GM18526 (cell line): ENCODE data around the gene TSHR.

ENCODE experiments used
- POLR2A ChIP-seq: IDR thresholded peaks from 3 replicates; pipeline ENCODE4 v1.6.1; 2011; ENCODE audit not compliant: insufficient read length; ENCODE audit errors: extremely low read depth

TSHR gene

GRCh38 chr14:81091139-81091538 is 135.7 kb downstream of the TSHR start:
- no peak for TF ChIP-seq POLR2A

- no peak for TF ChIP-seq POLR2A
These were observed 136.2 kb downstream of the TSHR start for GRCh38 chr14:81091660-81092059.

GRCh38 chr14:81093651-81094050 is 138.2 kb downstream of the TSHR start:
- TF ChIP-seq POLR2A = no peak

- TF ChIP-seq POLR2A = no peak
These were observed 140.1 kb downstream of the TSHR start for GRCh38 chr14:81095539-81095938.

DNA sequence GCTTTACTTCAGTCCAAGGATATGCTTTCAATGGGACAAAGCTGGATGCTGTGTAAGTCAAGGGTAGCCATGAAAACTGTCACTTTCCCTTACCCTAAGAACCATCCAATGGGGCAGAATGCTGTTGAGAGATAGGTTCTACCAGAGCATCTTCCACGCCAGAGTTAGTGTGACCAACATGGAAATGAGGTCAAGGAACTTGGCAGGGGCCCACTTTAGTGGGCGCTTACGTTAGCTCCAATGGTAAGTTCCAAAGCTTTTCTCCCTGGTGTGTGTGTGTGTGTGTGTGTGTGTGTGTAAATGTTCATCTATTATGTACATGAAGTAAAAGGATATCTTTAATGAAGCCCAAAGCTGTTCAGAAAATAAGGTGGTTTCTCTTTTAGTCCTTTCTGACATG is 141.2 kb downstream of the TSHR start:
- no peak for TF ChIP-seq POLR2A

DNA sequence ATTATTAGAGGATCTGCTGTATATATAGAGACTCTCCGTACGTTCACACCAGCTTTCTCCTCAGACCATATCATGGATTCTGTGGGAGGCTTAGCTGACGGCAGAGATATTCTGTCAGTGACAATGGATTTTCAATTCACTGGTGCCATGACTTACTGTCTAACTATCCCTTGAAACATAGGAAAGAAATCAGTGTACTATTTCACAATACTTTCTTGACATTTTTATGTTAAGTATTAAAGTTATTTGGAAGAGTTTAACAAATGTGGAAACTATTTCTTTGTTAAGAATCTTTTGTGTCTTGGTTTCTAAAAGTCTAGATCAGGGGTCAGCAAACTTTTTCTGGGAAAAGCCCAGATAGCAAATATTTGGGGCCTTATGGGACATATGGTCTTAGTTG is 146.8 kb downstream of the TSHR start:
- no peak for TF ChIP-seq POLR2A

- no peak for TF ChIP-seq POLR2A
These were observed 148.0 kb downstream of the TSHR start for GRCh38 chr14:81103443-81103842.

GRCh38 chr14:81105378-81105777 is 150.0 kb downstream of the TSHR start:
- TF ChIP-seq POLR2A = no peak

DNA sequence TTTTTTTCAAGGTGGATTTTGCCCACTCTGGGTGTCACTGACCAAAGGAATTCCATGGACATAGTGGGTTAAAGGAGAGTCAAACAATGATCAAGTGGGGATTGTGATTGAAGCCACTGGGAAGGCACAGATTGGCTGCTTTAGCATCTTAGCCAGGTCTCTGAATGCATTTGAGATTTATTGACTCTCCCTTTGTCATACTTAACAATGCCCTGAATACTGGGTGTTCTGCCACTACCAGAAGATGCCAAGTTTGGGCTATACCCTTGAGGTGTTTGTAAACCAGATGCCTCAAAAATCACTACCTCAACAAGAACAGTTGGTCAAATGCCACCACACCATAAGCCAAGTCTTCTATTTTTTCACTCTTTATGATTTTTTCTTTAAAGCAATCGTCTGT is 150.5 kb downstream of the TSHR start:
- TF ChIP-seq POLR2A = no peak

DNA sequence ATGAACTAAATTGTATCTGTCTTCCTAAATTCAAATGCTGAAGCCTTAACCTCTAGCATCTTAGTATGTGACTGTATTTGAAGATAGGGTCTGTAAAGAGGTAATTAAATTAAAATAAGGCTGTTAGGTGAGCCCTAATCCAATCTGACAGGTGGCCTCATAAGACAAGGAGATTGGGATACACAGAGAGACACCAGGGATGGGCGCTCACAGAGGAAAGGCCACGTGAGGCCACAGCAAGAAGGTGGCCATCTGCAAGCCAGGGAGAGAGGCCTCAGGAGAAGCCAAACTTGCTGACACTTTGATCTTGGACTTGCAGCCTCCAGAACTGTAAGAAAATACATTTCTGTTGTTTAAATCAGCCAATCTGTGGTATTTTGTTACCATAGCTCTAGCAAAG is 154.8 kb downstream of the TSHR start:
- TF ChIP-seq POLR2A = no peak

DNA sequence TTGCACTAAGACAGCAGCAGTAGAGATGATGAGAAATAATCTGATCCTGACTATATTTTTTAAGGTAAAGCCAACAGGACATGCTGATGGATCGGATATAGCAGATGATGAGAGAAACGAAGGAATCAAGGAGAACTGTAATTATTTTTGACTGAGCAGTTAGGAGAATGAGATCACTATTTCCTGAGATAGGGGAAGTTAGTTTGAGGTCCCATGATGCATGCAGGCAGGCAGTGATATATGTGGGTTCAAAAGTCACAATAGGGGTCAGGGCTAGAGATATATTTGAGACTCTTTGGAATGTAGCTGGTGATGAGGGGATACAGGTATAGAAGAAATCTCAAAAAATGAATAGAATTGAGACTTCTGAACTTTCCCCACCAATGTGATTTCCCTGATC is 157.8 kb downstream of the TSHR start:
- no peak for TF ChIP-seq POLR2A

DNA sequence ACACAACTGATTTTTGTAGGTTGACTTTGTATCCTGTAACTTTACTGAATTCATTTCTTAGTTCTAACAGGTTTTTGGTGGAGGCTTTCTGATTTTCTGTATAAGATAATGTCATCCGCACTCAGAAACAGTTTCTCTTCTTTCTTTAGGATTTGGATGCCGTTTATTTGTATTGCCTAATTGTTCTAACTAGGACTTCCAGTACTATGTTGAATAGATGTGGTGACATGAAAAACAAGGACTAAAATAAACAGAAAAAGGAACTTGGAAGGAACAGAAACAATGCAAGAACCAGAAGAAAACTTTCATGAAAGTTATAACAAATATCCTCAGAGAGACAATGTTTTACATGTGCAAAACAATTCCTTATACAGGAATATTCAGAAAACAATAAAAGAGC is 165.1 kb downstream of the TSHR start:
- no peak for TF ChIP-seq POLR2A

DNA sequence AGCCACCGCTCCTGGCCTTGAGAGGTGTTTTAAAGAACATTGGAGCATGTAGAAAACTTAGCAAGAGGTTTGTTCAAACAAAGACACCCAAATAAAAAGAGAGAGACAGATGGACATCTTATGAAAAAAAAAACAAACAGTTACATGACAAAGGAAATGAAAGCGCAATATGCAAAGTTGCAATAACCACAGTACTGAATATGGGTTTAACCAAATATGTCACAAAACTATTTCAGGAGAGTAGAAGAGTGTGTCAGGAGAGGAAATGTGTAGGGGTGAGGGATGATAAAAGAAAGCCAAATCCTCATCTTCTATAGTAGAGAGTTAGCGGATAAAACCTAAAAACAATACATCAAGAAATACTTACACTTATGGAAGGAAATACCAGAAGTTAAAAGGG is 166.9 kb downstream of the TSHR start:
- no peak for TF ChIP-seq POLR2A

- TF ChIP-seq POLR2A = no peak
These were observed 168.4 kb downstream of the TSHR start for GRCh38 chr14:81123811-81124210.

GRCh38 chr14:81125536-81125935 is 170.1 kb downstream of the TSHR start:
- TF ChIP-seq POLR2A = no peak

DNA sequence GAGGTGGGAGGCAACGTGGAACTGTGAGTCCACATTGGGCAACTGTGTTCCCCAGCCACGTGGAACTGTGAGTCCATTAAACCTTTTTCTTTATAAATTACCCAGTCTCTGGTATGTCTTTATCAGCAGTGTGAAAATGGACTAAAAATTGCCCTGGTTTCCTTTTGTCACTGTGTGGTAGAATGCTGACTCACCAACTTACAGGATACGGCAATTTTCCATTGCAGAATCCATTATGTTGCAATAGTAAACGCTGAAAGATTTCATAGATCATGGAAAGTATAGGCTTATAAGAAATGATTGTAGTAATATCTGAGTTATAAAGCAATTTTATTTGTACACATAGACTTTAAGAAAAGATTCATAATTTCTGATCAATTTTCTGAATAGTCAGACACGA is 172.4 kb downstream of the TSHR start:
- TF ChIP-seq POLR2A = no peak

- TF ChIP-seq POLR2A = no peak
These were observed 173.8 kb downstream of the TSHR start for GRCh38 chr14:81129242-81129641.

- TF ChIP-seq POLR2A = no peak
These were observed 177.0 kb downstream of the TSHR start for GRCh38 chr14:81132468-81132867.
